Colonic mucosa (tissue), 4 donors: Measurements from ENCODE around the gene CHRNB1. TPM values are rescaled to one million over a fixed set of nuclear protein-coding genes. Genes with fewer than 3 reads are reported as not detected.
"Not testable (repeated sequence)": the region's sequence is repeated elsewhere in the genome, so short reads cannot be mapped to it uniquely, and the experiment has no call there.

Experiments
- DNase-seq: peaks from one replicate; pipeline ENCODE4 v3.0.0-alpha.2; 2020
- H3K27ac ChIP-seq: fragments of 200-600 bp; one replicate; pipeline ENCODE4 v1.8.0; 2021
- H3K27me3 ChIP-seq: fragments of 200-600 bp; one replicate; pipeline ENCODE4 v1.8.0; 2021
- H3K36me3 ChIP-seq: fragments of 200-600 bp; one replicate; pipeline ENCODE4 v1.8.0; 2021
- H3K4me1 ChIP-seq: fragments of 200-600 bp; one replicate; pipeline ENCODE4 v1.8.0; 2021; ENCODE audit warnings: mild to moderate bottlenecking
- H3K4me3 ChIP-seq: fragments of 200-600 bp; one replicate; pipeline ENCODE4 v1.8.0; 2021
- H3K9ac ChIP-seq, 2 donors: one replicate each; pipeline ENCODE4 v1.7.0; 2013; ENCODE audit warnings: control low read depth in 2 of 2, low read depth in 2 of 2, low read length in 2 of 2
- H3K9me3 ChIP-seq: fragments of 200-600 bp; one replicate; pipeline ENCODE4 v1.8.0; 2021
- intact Hi-C: fragments of 100-400 bp; cut with DNase I; formaldehyde crosslinking; loops from one replicate; pipeline ENCODE4 v1.14.1; 2022
- total RNA-seq, 2 donors: library from RNA; stranded (reverse); fragmentation: NEBNext Ultra II Directional in 1 of 2; extraction: Animal tissue kit (Norgen Biotek cat#: 25700) in 1 of 2; gene quantifications; one replicate each; pipeline ENCODE4 v1.2.1, GENCODE V29; 2021
- TF ChIP-seq, protein P1 (sequence below): fragments of 200-600 bp; IDR thresholded peaks from one replicate; pipeline ENCODE4 v1.8.0; 2022; ENCODE audit warnings: antibody characterized with exemption, mild to moderate bottlenecking
- donor health status: healthy.
- donor health status: DM: no; HTN: no; CAD: no.
- donor health status: DM: no; HTN: no; CAD: no.

Gene CHRNB1
- total RNA-seq, 2 donors from 2014 or later, result 4.3 to 6.1 TPM

DNA sequence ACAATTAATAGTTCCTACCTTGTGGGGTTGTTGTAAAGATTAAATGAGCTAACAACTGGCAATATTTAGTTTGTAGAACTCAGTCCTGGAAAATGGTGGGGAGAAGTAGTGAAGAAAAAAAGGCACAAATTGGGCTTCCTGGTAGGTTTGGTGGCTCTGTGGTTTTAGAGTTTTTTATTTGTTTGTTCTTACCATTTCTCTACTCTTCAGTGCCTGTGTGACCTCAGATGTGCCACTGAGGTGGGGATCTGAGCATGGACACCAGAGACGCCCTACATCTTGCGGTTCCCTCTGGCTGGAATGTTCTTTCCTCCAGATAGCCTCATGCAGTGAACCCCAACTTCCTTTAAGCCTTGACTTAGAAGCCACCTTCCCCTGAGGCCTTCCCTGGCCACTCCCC, 26.9 kb downstream of the CHRNB1 start:
- Histone ChIP-seq H3K4me1 (no peaks in the 10 kb centered on the region), H3K4me3 (no peak overlapping the region), H3K36me3 (no peaks in the 10 kb centered on the region), H3K9ac (no peak overlapping the region), H3K27ac (no peak overlapping the region), H3K9me3 (no peaks in the 10 kb centered on the region), H3K27me3 (no peaks in the 10 kb centered on the region)
- TF ChIP-seq, protein P1, sequence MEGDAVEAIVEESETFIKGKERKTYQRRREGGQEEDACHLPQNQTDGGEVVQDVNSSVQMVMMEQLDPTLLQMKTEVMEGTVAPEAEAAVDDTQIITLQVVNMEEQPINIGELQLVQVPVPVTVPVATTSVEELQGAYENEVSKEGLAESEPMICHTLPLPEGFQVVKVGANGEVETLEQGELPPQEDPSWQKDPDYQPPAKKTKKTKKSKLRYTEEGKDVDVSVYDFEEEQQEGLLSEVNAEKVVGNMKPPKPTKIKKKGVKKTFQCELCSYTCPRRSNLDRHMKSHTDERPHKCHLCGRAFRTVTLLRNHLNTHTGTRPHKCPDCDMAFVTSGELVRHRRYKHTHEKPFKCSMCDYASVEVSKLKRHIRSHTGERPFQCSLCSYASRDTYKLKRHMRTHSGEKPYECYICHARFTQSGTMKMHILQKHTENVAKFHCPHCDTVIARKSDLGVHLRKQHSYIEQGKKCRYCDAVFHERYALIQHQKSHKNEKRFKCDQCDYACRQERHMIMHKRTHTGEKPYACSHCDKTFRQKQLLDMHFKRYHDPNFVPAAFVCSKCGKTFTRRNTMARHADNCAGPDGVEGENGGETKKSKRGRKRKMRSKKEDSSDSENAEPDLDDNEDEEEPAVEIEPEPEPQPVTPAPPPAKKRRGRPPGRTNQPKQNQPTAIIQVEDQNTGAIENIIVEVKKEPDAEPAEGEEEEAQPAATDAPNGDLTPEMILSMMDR, result no peak
- intact Hi-C loops, result no loop called here
- no peak for DNase-seq

DNA sequence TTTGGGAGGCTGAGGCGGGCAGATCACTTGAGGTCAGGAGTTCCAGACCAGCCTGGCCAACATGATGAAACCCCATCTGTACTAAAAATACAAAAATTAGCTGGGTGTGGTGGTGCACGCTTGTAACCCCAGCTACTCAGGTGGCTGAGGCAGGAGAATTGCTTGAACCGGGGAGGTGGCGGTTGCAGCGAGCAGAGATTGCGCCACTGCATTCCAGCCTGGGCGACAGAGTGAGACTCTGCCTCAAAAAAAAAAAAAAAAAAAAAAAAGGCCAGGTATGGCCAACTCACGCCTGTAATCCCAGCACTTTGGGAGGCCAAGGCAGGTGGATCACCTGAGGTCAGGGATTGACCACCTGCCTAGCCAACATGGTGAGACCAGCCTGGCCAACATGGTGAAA, 29.9 kb downstream of the CHRNB1 start:
- not testable (repeated sequence) for H3K27ac ChIP-seq, H3K4me3 ChIP-seq, H3K4me1 ChIP-seq

DNA sequence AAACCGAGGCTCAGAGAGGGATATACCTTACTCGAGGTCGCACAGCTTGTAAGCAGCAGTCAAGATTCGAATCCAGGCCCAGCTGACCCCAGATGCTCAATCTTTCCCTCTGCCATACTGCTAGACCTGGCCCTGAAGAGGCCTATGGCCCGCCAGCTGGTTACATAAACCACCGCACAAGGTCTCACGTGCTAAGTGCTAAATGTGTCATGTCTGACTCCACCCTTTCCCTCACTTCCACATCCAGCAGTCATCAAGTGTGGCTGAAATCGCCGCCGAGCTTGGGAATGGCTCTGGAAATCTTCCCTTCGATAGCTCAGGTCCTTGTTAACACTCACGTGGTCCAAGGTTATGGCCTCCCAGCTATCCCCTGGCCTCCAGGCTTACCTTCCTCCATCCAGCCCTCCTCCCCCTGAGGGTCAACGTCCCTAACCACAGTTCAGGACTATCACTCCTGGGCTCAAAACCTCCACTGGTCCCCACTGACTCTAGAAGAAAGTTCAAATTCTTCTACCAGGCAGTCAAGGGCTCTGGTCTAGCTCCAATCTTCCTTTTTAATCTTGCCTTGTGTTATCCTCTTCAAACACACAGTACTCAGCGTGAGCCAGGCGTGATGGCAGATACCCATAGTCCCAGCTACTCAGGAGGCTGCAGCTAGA, 31.0 kb downstream of the CHRNB1 start:
- Histone ChIP-seq H3K4me3 (no peak overlapping the region), H3K27me3 (no peaks in the 10 kb centered on the region), H3K36me3 (no peaks in the 10 kb centered on the region), H3K9me3 (no peaks in the 10 kb centered on the region), H3K27ac (no peak overlapping the region), H3K4me1 (peaks cover 4% of the 10 kb centered on the region), H3K9ac (peak overlapping the region in 1 of 2 donors; percentile 14)
- intact Hi-C loops, result no loop called here
- peak; percentile 32 for DNase-seq
- TF ChIP-seq, protein P1, result no peak

More for the DNA sequence above, 29.9 kb downstream of the CHRNB1 start:
- DNase-seq, H3K36me3 ChIP-seq, H3K9ac ChIP-seq, H3K27me3 ChIP-seq, H3K9me3 ChIP-seq, intact Hi-C loops: not testable (repeated sequence)

DNA sequence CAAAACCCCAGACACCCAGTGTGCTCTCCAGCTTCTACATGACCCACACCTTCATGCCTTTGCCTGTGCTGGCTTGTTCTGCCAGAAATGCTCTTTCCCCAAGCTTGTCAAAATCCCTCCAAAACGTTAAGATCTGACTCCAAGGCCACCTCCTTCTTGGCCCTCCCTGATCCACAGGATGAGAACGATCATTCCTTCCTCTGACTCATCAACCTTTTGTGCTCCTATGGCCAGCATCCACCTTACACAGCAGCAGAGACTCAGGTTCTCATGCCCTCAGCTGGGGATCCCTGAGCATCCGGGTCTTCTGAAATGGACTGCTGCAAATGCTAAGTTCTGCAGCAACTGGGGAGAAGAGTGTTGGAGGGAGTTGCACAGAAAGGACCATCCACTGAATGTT, 31.6 kb downstream of the CHRNB1 start:
- intact Hi-C loops, result no loop called here
- H3K4me1 ChIP-seq, result peaks cover 4% of the 10 kb centered on the region
- no peak overlapping the region for H3K27ac ChIP-seq
- TF ChIP-seq, protein P1, result no peak
- no peaks in the 10 kb centered on the region for H3K36me3 ChIP-seq
- H3K9ac ChIP-seq, result peak overlapping the region in 1 of 2 donors; percentile 14
- no peak overlapping the region for H3K4me3 ChIP-seq
- H3K27me3 ChIP-seq, result no peaks in the 10 kb centered on the region
- DNase-seq, result no peak
- H3K9me3 ChIP-seq, result no peaks in the 10 kb centered on the region

DNA sequence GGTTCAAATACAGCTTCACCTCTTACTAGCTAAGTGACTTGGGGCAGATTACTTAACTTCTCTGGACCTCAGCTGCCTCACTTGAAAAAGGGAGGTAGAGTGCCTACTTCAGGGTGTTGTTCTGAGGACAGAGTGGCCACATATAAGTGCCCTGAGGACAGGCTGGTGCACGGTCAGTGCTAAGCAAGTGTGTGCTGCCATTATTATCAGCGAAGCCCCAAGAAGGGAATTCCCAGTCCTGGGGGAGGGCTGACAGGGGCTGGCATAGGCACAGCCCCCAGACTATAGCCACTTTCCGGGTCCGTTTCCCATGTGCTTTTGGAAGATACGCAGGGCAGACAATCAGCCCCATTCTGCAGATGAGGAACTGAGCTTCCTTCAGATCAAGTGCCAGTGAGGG, 32.1 kb downstream of the CHRNB1 start:
- no peak overlapping the region for H3K27ac ChIP-seq
- H3K9ac ChIP-seq, result peak overlapping the region; percentile 15 to 58
- H3K27me3 ChIP-seq, result no peaks in the 10 kb centered on the region
- no peak overlapping the region for H3K4me3 ChIP-seq
- H3K36me3 ChIP-seq, result no peaks in the 10 kb centered on the region
- peaks cover 4% of the 10 kb centered on the region for H3K4me1 ChIP-seq
- intact Hi-C loops, result no loop called here
- TF ChIP-seq, protein P1, result no peak
- H3K9me3 ChIP-seq, result no peaks in the 10 kb centered on the region
- DNase-seq, result no peak

DNA sequence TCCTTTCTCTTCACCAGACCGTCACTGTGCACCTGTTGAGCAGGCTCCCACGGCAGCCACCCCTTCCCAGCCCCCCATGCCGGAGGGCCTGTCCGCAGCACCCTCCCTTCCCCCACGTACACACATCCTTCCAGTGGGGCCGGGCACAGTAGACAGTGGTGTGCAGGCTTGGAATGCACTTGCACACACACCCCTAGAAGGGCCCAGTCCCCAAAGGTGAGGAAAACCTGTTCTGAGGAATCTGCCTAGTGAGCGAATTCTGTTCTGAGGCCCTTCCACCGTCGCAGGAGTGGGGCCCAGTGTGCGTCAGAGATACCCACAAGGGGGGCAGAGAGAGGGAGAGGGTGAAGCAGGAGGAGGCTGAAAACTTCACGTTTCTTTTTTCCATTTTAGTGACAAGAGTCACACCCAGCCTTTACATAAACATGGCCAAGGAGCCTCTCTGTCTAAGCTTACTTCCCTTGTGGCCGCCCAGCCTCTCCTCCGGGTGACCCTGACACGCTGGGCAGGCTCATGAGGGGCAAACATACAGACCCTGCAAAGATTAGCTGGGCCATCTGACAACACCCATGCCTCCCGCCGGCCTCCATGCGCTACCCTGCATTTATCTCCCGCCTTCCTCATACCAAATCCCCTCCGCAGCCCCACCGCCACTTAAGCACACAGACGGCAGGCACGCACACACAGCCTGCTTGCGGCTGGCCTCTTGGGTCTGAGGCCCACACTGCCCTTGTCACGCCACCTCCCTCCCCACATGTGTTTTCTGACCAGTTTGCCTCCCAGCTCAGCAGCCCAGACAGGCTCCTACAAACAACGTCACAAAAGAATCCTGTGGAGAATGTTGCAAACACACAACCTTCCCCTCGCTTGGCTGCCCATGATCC, 32.8 kb downstream of the CHRNB1 start:
- peak overlapping the region; percentile 93 for H3K4me3 ChIP-seq
- H3K27me3 ChIP-seq, result no peaks in the 10 kb centered on the region
- H3K4me1 ChIP-seq, result peaks cover 4% of the 10 kb centered on the region
- peak overlapping the region; percentile 58 to 87 for H3K9ac ChIP-seq
- peak overlapping the region; percentile 96 for H3K27ac ChIP-seq
- DNase-seq, result peak; percentile 33
- TF ChIP-seq, protein P1, result no peak
- no peaks in the 10 kb centered on the region for H3K9me3 ChIP-seq
- intact Hi-C loops, result no loop called here
- no peaks in the 10 kb centered on the region for H3K36me3 ChIP-seq
